ENCODE measurements around the gene FCRLB. TPM values are rescaled to one million over a fixed set of nuclear protein-coding genes. Genes with fewer than 3 reads are reported as not detected.
"Not testable (repeated sequence)": the region's sequence is repeated elsewhere in the genome, so short reads cannot be mapped to it uniquely, and the experiment has no call there.

The FCRLB gene, protein sequence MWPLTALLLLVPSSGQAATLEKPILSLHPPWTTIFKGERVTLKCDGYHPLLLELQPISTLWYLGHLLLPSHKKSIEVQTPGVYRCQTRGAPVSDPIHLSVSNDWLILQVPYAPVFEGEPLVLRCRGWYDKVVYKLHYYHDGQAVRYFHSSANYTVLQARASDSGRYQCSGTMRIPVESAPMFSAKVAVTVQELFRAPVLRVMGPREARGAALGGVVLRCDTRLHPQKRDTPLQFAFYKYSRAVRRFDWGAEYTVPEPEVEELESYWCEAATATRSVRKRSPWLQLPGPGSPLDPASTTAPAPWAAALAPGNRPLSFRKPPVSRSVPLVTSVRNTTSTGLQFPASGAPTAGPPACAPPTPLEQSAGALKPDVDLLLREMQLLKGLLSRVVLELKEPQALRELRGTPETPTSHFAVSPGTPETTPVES
- 2.9 and 3.0 TPM in 2 replicates for total RNA-seq
- polyA plus RNA-seq: 0.67 and 1.7 TPM in 2 replicates

DNA sequence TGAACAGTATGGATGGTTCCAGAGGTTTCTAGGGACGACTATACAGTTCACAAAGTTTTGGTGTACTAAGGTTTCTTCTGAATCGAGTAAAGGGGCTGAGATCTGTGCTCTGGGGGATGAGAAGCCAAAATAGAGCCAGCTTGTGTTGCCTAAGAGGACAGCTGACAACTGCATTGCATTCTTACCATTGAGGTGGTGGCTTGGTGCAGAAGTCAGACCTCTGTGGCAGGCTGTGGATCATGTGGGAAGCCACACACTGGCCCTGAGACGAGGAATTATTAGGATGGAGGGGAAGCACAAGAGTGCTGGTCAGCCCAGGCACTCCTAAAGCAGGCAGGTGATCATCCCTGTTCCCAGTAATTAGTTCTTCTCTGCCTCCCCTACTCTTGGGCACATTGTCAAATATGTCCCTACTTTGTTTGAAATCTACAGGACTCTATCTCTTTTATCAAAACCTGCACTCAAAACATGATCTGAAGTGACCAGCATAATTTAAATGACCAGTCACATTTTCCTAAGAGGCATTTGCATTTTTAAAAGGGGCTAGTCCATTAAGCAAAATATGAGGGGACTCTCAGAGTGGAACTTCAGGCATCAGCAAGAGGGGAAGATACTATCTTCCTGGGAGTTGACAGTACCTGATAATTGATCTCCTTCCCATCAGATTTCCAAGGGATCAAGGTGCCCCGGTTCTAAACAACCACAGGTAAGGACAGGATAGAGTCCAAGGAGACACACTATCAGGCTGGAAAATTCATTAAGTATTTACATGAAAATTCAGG lies at the start of gene FCRLB:
TSS of gene FCRLB (plus strand) at position 589 of the 782 bp plus-strand sequence. CDS start 1,129 bp downstream, outside the sequence.
- Histone ChIP-seq H3K4me1 (ENCODE audit: low read depth) (no peaks in the 10 kb centered on the region), H3K27me3 (peaks cover 67% of the 10 kb centered on the region), H3K4me3 (no peak within 1 kb of the TSS), H3K27ac (no peak within 1 kb of the TSS), H3K9me3 (ENCODE audit: low read depth) (no peaks in the 10 kb centered on the region), H3K36me3 (no peaks in the 10 kb centered on the region)
- DNase-seq (ENCODE audit: low read depth in 1 of 2, low spot score in 1 of 2): no peak
- TF ChIP-seq, protein P1, sequence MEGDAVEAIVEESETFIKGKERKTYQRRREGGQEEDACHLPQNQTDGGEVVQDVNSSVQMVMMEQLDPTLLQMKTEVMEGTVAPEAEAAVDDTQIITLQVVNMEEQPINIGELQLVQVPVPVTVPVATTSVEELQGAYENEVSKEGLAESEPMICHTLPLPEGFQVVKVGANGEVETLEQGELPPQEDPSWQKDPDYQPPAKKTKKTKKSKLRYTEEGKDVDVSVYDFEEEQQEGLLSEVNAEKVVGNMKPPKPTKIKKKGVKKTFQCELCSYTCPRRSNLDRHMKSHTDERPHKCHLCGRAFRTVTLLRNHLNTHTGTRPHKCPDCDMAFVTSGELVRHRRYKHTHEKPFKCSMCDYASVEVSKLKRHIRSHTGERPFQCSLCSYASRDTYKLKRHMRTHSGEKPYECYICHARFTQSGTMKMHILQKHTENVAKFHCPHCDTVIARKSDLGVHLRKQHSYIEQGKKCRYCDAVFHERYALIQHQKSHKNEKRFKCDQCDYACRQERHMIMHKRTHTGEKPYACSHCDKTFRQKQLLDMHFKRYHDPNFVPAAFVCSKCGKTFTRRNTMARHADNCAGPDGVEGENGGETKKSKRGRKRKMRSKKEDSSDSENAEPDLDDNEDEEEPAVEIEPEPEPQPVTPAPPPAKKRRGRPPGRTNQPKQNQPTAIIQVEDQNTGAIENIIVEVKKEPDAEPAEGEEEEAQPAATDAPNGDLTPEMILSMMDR (IDR thresholded peaks at IDR 0.05; ENCODE audit: low read depth, low read length): no peak

DNA sequence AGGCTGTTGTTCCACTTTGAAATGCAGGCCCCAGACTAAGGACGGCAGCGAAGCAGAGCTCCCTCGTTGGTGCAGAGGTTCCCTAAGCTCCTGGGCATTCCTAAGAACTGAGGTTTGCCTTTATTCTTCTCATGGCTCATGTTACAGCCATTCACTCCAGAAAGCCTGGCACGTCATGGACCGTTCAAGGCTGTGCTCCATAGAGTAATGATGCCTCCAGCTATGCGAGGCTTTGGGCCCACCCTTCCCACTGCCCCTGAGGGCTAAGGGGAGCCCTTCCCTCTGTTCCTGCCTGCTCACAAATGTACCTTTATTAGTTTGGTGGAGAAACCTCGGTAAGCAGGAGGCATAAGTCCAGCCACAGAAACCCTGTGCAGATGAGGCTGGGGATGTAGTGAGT lies 47.9 kb upstream of the FCRLB start:
- H3K4me1 ChIP-seq (ENCODE audit: low read depth); H3K27me3 ChIP-seq; DNase-seq (ENCODE audit: low read depth in 1 of 2, low spot score in 1 of 2); H3K36me3 ChIP-seq; H3K4me3 ChIP-seq; H3K9me3 ChIP-seq (ENCODE audit: low read depth); H3K27ac ChIP-seq: not testable (repeated sequence)

GRCh38 chr1:161674447-161674846 lies 46.9 kb upstream of the FCRLB start:
- not testable (repeated sequence) for DNase-seq (ENCODE audit: low read depth in 1 of 2, low spot score in 1 of 2); H3K4me1 ChIP-seq (ENCODE audit: low read depth); H3K36me3 ChIP-seq; H3K4me3 ChIP-seq; H3K27me3 ChIP-seq; H3K27ac ChIP-seq; H3K9me3 ChIP-seq (ENCODE audit: low read depth)

DNA sequence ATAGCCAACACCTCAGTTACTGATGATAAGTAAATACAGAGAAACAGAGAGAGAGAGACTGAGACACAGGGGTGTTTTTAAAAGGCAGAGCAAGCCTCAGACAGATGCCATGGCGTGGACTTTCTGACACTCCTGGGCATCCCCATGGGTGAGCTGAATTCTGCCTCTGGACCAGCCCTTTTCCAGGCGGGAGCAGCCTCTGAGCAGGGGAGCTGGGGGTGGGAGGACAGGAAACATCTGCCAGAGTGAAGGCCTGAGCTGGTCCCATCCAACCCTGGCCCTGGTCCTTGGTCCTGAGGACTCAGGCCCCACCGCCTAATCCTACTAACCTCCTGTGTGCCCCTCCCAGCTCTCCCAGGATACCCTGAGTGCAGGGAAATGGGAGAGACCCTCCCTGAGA lies 46.4 kb upstream of the FCRLB start:
- H3K4me3 ChIP-seq; H3K27me3 ChIP-seq; H3K4me1 ChIP-seq (ENCODE audit: low read depth); DNase-seq (ENCODE audit: low read depth in 1 of 2, low spot score in 1 of 2); H3K27ac ChIP-seq; H3K9me3 ChIP-seq (ENCODE audit: low read depth); H3K36me3 ChIP-seq: not testable (repeated sequence)

GRCh38 chr1:161676441-161676840 lies 44.9 kb upstream of the FCRLB start:
- no peaks in the 10 kb centered on the region for H3K4me1 ChIP-seq (ENCODE audit: low read depth)
- TF ChIP-seq, protein P1 (IDR thresholded peaks at IDR 0.05; ENCODE audit: low read depth, low read length): no peak
- no peaks in the 10 kb centered on the region for H3K36me3 ChIP-seq
- no peak overlapping the region for H3K27ac ChIP-seq
- no peak overlapping the region for H3K4me3 ChIP-seq
- H3K27me3 ChIP-seq: peaks cover 8% of the 10 kb centered on the region
- no peaks in the 10 kb centered on the region for H3K9me3 ChIP-seq (ENCODE audit: low read depth)
- DNase-seq (ENCODE audit: low read depth in 1 of 2, low spot score in 1 of 2): no peak

DNA sequence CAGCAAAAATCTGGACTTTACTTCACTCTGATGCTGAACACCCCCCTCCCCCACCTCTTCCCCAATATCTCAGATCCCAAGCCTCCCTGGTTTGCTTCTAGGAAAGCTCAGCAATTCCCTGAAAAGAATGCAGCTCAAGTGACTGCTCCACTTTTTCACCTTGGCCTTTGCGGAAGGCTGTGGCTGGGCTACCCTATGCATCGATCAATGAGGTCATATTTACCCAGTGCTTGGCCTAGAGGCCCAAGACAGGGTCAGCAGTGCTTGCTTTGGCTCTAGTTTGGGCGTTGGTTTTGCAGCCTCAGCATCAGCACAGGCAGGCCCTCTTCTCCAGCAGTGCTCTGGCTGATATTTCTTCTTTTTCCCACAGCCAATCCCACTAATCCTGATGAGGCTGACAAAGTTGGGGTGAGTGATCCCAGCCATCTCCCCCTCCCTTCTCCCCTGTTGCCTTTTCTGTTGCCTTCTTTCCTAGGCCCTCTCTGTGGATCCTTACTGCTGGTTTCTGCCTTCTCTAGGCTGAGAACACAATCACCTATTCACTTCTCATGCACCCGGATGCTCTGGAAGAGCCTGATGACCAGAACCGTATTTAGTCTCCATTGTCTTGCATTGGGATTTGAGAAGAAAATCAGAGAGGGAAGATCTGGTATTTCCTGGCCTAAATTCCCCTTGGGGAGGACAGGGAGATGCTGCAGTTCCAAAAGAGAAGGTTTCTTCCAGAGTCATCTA lies 44.2 kb upstream of the FCRLB start:
- Histone ChIP-seq H3K4me3 (no peak overlapping the region), H3K27me3 (peaks cover 14% of the 10 kb centered on the region), H3K9me3 (ENCODE audit: low read depth) (no peaks in the 10 kb centered on the region), H3K4me1 (ENCODE audit: low read depth) (no peaks in the 10 kb centered on the region), H3K27ac (no peak overlapping the region), H3K36me3 (no peaks in the 10 kb centered on the region)
- DNase-seq (ENCODE audit: low read depth in 1 of 2, low spot score in 1 of 2): no peak
- TF ChIP-seq, protein P1 (IDR thresholded peaks at IDR 0.05; ENCODE audit: low read depth, low read length): no peak
